GM21576 (cell line): ENCODE data around the gene LEMD1.
"Not testable (repeated sequence)": the region's sequence is repeated elsewhere in the genome, so short reads cannot be mapped to it uniquely, and the experiment has no call there.

ENCODE experiments used
- ATAC-seq: cut with Tn5 transposase; IDR thresholded peaks from one replicate; pipeline ENCODE4 v1.9.1; 2021; ENCODE audit warnings: mild to moderate bottlenecking, moderate library complexity; ENCODE audit not compliant: unreplicated experiment

Gene LEMD1

GRCh38 chr1:205447457-205448341, 25.8 kb upstream of the LEMD1 start:
- ATAC-seq: no peak

GRCh38 chr1:205446828-205447227, 25.0 kb upstream of the LEMD1 start:
- ATAC-seq: no peak

- ATAC-seq: no peak
Measured at GRCh38 chr1:205445646-205445935, 23.7 kb upstream of the LEMD1 start.

GRCh38 chr1:205444931-205445645, 23.2 kb upstream of the LEMD1 start:
- ATAC-seq: no peak

GRCh38 chr1:205444300-205444930, 22.6 kb upstream of the LEMD1 start:
- no peak for ATAC-seq

- ATAC-seq: no peak
Measured at GRCh38 chr1:205443585-205444299, 21.9 kb upstream of the LEMD1 start.

- no peak for ATAC-seq
Measured at GRCh38 chr1:205442051-205442725, 20.3 kb upstream of the LEMD1 start.

GRCh38 chr1:205441716-205442050, 19.8 kb upstream of the LEMD1 start:
- no peak for ATAC-seq

GRCh38 chr1:205441318-205441633, 19.4 kb upstream of the LEMD1 start:
- ATAC-seq: no peak

GRCh38 chr1:205440476-205441317, 18.8 kb upstream of the LEMD1 start:
- peak; percentile 72 for ATAC-seq

GRCh38 chr1:205440121-205440475, 18.2 kb upstream of the LEMD1 start:
- no peak for ATAC-seq

GRCh38 chr1:205438213-205439158, 16.6 kb upstream of the LEMD1 start:
- ATAC-seq: no peak

- ATAC-seq: no peak
Measured at GRCh38 chr1:205437570-205437969, 15.7 kb upstream of the LEMD1 start.

- ATAC-seq: no peak
Measured at GRCh38 chr1:205436776-205437410, 15.0 kb upstream of the LEMD1 start.

- ATAC-seq: no peak
Measured at GRCh38 chr1:205435578-205436573, 14.0 kb upstream of the LEMD1 start.

- no peak for ATAC-seq
Measured at GRCh38 chr1:205434738-205435137, 12.9 kb upstream of the LEMD1 start.

GRCh38 chr1:205432692-205433091, 10.8 kb upstream of the LEMD1 start:
- not testable (repeated sequence) for ATAC-seq
